EL (cell line): ENCODE measurements around the gene GOLGA2.

Experiments
- DNase-seq: peaks from one replicate; pipeline ENCODE4 v3.0.0-alpha.2; 2016

GOLGA2 gene

DNA sequence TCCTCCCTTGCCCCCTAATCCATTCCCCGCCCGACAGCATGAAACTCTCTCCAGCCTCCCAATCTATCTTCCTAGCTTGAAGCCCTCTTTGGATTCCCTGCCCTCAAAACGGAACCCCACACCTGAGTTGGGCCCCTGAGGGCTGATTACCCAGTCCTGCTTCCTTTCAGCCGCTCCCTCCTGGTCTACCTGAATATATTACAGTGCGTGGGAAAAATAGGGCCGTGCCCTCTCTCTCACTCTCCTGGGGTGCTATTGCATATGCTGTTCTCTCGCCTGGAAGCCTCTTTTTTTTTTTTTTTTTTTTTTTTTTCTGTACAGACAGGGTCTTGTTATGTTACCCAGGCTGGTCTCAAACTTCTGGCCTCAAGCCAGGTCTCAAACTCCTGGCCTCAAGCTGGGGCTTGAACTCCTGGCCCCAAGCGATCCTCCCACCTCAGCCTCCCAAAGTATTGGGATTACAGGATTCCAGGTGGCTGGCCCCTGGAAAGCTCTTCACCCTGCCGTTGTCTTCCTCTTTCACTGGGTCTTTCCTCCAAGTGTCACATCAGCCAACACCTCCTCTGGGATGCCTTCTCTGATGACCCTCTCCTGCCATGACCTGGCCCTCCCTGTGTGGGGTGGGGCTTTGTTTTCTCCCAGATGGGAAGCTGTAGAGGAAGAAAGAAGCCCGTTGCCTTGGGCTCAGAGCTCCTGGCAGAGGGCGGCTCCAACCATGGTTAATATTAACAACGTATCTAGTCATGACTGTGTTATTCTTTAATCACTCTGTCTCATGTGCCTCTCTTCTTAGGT lies 64.4 kb downstream of the GOLGA2 start:
- no peak for DNase-seq

DNA sequence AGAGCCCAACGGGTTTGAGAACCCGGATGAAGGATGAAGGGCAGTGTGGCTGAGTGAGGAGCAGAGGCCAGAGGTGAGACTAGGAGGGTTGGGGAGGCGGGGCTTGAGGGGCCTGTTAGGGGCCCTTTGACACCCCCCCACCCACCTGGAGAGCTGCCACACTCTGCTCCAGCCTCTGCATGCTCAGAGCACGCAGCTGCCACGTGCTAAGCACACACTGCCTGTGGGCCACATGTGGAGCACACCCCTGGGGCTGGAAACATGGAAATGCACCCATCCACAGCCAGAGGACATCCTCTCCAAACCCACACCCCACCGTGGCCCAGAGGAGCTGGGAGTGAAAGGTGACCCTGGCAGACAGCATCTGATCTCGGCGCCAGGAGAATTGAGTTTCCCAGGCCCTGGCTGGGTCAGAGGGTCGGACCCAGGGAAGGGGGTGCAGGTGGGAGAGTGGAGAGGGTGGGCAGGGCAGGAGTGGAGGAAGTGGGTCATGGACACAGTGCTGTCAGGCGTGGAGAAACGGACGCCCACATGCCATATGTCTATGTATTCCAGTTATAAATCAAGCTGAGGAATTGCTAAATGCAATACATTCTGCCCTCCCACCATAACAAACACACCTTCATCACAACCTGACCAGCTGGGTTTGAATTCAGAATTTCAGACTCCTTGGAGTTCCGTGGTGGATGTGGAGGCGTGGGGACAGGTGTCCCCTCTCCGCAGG lies 66.7 kb downstream of the GOLGA2 start:
- DNase-seq = no peak

- no peak for DNase-seq
Observed at GRCh38 chr9:128208386-128208785, 67.4 kb downstream of the GOLGA2 start.

DNA sequence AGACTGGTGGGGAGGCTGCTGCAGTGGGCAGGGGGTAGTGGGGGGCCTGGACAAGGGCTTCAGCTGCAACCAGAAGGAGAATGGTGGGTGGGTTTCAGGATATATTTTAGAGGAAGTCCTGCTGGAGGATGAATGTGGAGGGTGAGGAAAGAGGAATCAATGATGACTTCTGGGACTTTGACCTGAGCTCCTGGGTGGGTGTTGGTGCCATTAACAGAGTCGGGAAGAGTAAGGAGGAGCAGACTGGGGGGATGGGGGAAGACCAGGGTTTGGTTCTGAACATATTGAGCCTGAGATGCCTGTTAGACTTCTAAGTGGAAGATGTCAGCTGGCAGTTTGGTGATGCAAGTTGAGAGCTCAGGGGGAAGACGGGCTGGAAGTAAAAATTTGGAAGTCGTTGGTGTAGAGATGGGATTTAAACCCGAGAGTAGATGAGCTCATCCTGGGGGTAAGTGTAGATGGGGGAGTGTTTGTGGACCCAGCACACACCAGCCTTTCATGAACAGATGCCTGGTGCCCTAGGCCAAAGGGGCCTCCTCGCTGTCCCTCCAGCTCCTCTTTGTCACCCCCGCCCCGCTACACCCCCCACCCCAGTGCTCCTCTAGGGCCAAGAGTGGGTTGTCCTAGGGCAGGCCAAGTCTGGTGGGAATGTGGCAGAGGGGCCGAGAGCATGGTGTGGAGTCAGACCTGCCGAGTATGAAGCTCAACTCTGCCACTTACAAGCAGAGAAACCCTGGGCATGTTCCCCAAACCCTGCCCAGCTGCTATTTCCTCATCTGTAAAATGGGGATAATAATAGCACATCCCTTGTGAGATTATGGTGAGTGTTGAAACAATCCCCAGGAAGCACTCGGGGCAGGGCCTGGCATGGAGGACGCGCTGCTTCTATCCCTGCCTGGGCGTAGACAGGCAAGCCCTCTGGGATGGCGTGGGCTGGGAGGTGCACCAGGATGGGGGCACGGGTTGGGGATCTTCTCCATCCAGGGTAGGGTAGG lies 68.6 kb downstream of the GOLGA2 start:
- no peak for DNase-seq

DNA sequence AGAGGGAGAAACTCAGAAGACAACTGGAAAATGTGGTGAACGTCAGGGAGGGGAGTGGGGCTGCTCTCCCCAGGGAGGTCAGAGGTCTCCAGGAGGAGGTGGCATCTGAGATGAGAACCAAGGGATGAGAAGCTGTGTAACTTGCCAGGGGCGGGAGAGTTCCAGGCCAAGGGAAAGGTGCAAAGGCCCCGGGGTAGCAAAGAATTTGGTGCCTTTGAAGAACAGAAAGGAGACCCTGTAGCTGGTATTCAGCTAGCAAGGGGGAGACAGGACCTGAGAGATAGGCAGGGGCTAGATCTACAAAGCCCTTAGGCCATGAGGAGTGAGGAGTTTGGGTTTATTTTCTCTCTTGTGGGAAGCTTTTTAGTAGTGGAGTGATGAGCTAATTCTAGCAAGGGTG lies 69.3 kb downstream of the GOLGA2 start:
- DNase-seq = no peak
